ENCODE data around the gene EVI5.
"Not testable (repeated sequence)": the region's sequence is repeated elsewhere in the genome, so short reads cannot be mapped to it uniquely, and the experiment has no call there.

The EVI5 gene

GRCh38 chr1:92791487-92792066 is 6.7 kb upstream of the EVI5 start:
- no peak for DNase-seq

GRCh38 chr1:92790867-92791266 is 6.0 kb upstream of the EVI5 start:
- DNase-seq: no peak

GRCh38 chr1:92790081-92790480 is 5.2 kb upstream of the EVI5 start:
- no peak for DNase-seq

- DNase-seq: no peak
These were observed 1.4 kb upstream of the EVI5 start for GRCh38 chr1:92786111-92786901.

GRCh38 chr1:92784021-92784638 is 778 bp downstream of the EVI5 start:
- DNase-seq: peak; percentile 15

GRCh38 chr1:92783550-92783949 is 1.4 kb downstream of the EVI5 start:
- not testable (repeated sequence) for DNase-seq

- no peak for DNase-seq
These were observed 6.5 kb downstream of the EVI5 start for GRCh38 chr1:92778376-92778775.

GRCh38 chr1:92774407-92774806 is 10.5 kb downstream of the EVI5 start:
- DNase-seq: no peak

GRCh38 chr1:92773749-92774148 is 11.2 kb downstream of the EVI5 start:
- DNase-seq: not testable (repeated sequence)

GRCh38 chr1:92769856-92770255 is 15.1 kb downstream of the EVI5 start:
- DNase-seq: no peak

- DNase-seq: no peak
These were observed 16.0 kb downstream of the EVI5 start for GRCh38 chr1:92768915-92769314.

- no peak for DNase-seq
These were observed 16.6 kb downstream of the EVI5 start for GRCh38 chr1:92768296-92768695.

GRCh38 chr1:92764116-92764515 is 20.8 kb downstream of the EVI5 start:
- no peak for DNase-seq

GRCh38 chr1:92762355-92762754 is 22.6 kb downstream of the EVI5 start:
- no peak for DNase-seq

- no peak for DNase-seq
These were observed 25.5 kb downstream of the EVI5 start for GRCh38 chr1:92759361-92759760.

GRCh38 chr1:92756537-92756936 is 28.4 kb downstream of the EVI5 start:
- no peak for DNase-seq

- DNase-seq: no peak
These were observed 29.1 kb downstream of the EVI5 start for GRCh38 chr1:92755541-92756461.

GRCh38 chr1:92754719-92755050 is 30.2 kb downstream of the EVI5 start:
- no peak for DNase-seq

- no peak for DNase-seq
These were observed 30.7 kb downstream of the EVI5 start for GRCh38 chr1:92754000-92754718.

- DNase-seq: peak; percentile 33
These were observed 32.2 kb downstream of the EVI5 start for GRCh38 chr1:92752719-92753118.

- no peak for DNase-seq
These were observed 35.8 kb downstream of the EVI5 start for GRCh38 chr1:92749024-92749634.

- DNase-seq: no peak
These were observed 36.8 kb downstream of the EVI5 start for GRCh38 chr1:92748138-92748537.

All from T1000 (cell line).